DMS53 treated with DMSO at 0.1 percent for 48 hours (cell line): ENCODE data around the gene ADAMTS2.

ENCODE experiments used
- DNase-seq: peaks from one replicate; lab custom pipeline; 2025; ENCODE audit not compliant: unreplicated experiment; lab: John Stamatoyannopoulos, UW

ADAMTS2 gene

GRCh38 chr5:179258001-179258921 lies 87.0 kb downstream of the ADAMTS2 start:
- DNase-seq, result no peak

GRCh38 chr5:179257176-179257682 lies 88.0 kb downstream of the ADAMTS2 start:
- DNase-seq, result no peak

- DNase-seq, result no peak
Observed at GRCh38 chr5:179256328-179257175, 88.7 kb downstream of the ADAMTS2 start.

- DNase-seq, result no peak
Observed at GRCh38 chr5:179255527-179256327, 89.5 kb downstream of the ADAMTS2 start.

GRCh38 chr5:179254638-179255271 lies 90.5 kb downstream of the ADAMTS2 start:
- no peak for DNase-seq

GRCh38 chr5:179253730-179254129 lies 91.5 kb downstream of the ADAMTS2 start:
- DNase-seq, result no peak

GRCh38 chr5:179251276-179251969 lies 93.8 kb downstream of the ADAMTS2 start:
- no peak for DNase-seq

GRCh38 chr5:179250561-179251225 lies 94.6 kb downstream of the ADAMTS2 start:
- DNase-seq, result no peak

GRCh38 chr5:179246227-179246626 lies 99.0 kb downstream of the ADAMTS2 start:
- DNase-seq, result no peak

- DNase-seq, result no peak
Observed at GRCh38 chr5:179245031-179245430, 100.2 kb downstream of the ADAMTS2 start.

GRCh38 chr5:179244044-179244443 lies 101.2 kb downstream of the ADAMTS2 start:
- no peak for DNase-seq

- DNase-seq, result no peak
Observed at GRCh38 chr5:179243333-179243732, 101.9 kb downstream of the ADAMTS2 start.

- DNase-seq, result no peak
Observed at GRCh38 chr5:179242676-179243075, 102.6 kb downstream of the ADAMTS2 start.

- DNase-seq, result no peak
Observed at GRCh38 chr5:179241764-179242370, 103.4 kb downstream of the ADAMTS2 start.

GRCh38 chr5:179241175-179241574 lies 104.1 kb downstream of the ADAMTS2 start:
- no peak for DNase-seq

GRCh38 chr5:179240561-179240960 lies 104.7 kb downstream of the ADAMTS2 start:
- DNase-seq, result no peak

GRCh38 chr5:179239256-179240135 lies 105.8 kb downstream of the ADAMTS2 start:
- no peak for DNase-seq

- DNase-seq, result no peak
Observed at GRCh38 chr5:179238628-179238970, 106.7 kb downstream of the ADAMTS2 start.
